OCI-M2 (cell line): ENCODE measurements around the gene ARHGAP5.
A peak's percentile ranks its signal among the peaks of the same experiment; 100 is the strongest.

Experiments used
- DNase-seq: peaks from one replicate; lab custom pipeline; 2025; ENCODE audit not compliant: unreplicated experiment; lab: John Stamatoyannopoulos, UW

ARHGAP5 gene

GRCh38 chr14:32076278-32077080 lies 625 bp upstream of the ARHGAP5 start:
- peak; percentile 87 for DNase-seq

GRCh38 chr14:32078023-32078857 lies 1.1 kb downstream of the ARHGAP5 start:
- DNase-seq, result no peak

- no peak for DNase-seq
Measured at GRCh38 chr14:32078858-32079216, 1.7 kb downstream of the ARHGAP5 start.

GRCh38 chr14:32079264-32079663 lies 2.2 kb downstream of the ARHGAP5 start:
- DNase-seq, result no peak

GRCh38 chr14:32080001-32080510 lies 3.0 kb downstream of the ARHGAP5 start:
- no peak for DNase-seq

GRCh38 chr14:32081901-32082300 lies 4.8 kb downstream of the ARHGAP5 start:
- no peak for DNase-seq

GRCh38 chr14:32083315-32083624 lies 6.2 kb downstream of the ARHGAP5 start:
- no peak for DNase-seq

- DNase-seq, result no peak
Measured at GRCh38 chr14:32083789-32084188, 6.7 kb downstream of the ARHGAP5 start.

- DNase-seq, result no peak
Measured at GRCh38 chr14:32085182-32085844, 8.2 kb downstream of the ARHGAP5 start.

- DNase-seq, result no peak
Measured at GRCh38 chr14:32085845-32086383, 8.8 kb downstream of the ARHGAP5 start.

- DNase-seq, result no peak
Measured at GRCh38 chr14:32087173-32087861, 10.2 kb downstream of the ARHGAP5 start.

- no peak for DNase-seq
Measured at GRCh38 chr14:32087907-32088306, 10.8 kb downstream of the ARHGAP5 start.

GRCh38 chr14:32090686-32091085 lies 13.6 kb downstream of the ARHGAP5 start:
- DNase-seq, result no peak

- no peak for DNase-seq
Measured at GRCh38 chr14:32099473-32099872, 22.4 kb downstream of the ARHGAP5 start.

GRCh38 chr14:32100175-32100574 lies 23.1 kb downstream of the ARHGAP5 start:
- no peak for DNase-seq

- no peak for DNase-seq
Measured at GRCh38 chr14:32102152-32102787, 25.2 kb downstream of the ARHGAP5 start.

GRCh38 chr14:32102968-32103367 lies 25.9 kb downstream of the ARHGAP5 start:
- DNase-seq, result no peak

- DNase-seq, result no peak
Measured at GRCh38 chr14:32104308-32104707, 27.2 kb downstream of the ARHGAP5 start.

- DNase-seq, result no peak
Measured at GRCh38 chr14:32104803-32105202, 27.7 kb downstream of the ARHGAP5 start.
